Calu3 (cell line): Measurements from ENCODE around the gene ABCC8. TPM values are rescaled to one million over a fixed set of nuclear protein-coding genes. Genes with fewer than 3 reads are reported as not detected.

Experiments
- BruUV-seq: library from RNA; stranded (reverse); fragments of 400-500 nt; replicated peaks from 2 replicates; lab custom pipeline; 2021; lab: Mats Ljungman, UMichigan
- CTCF ChIA-PET: fragments of 300-600 bp; sonication (Branson Sonifier 250); formaldehyde crosslinking; loops from one replicate; lab custom pipeline; 2022; ENCODE audit warnings: antibody characterized with exemption; lab: Charles Lee
- DNase-seq: peaks from one replicate; pipeline ENCODE4 v3.0.0; 2022
- H3K27ac Mint-ChIP-seq: one replicate; pipeline ENCODE4 v1.8.0; 2022; ENCODE audit warnings: mixed read lengths; ENCODE audit not compliant: unreplicated experiment
- H3K27me3 Mint-ChIP-seq: one replicate; pipeline ENCODE4 v1.8.0; 2022; ENCODE audit warnings: mixed read lengths; ENCODE audit not compliant: unreplicated experiment
- H3K36me3 Mint-ChIP-seq: one replicate; pipeline ENCODE4 v1.8.0; 2022; ENCODE audit warnings: mild to moderate bottlenecking, moderate library complexity, mixed read lengths; ENCODE audit not compliant: insufficient read depth, unreplicated experiment
- H3K4me1 Mint-ChIP-seq: one replicate; pipeline ENCODE4 v1.8.0; 2022; ENCODE audit warnings: mild to moderate bottlenecking, low read depth, mixed read lengths; ENCODE audit not compliant: unreplicated experiment
- H3K4me3 Mint-ChIP-seq: one replicate; pipeline ENCODE4 v1.8.0; 2022; ENCODE audit warnings: mild to moderate bottlenecking, low read depth, moderate library complexity, mixed read lengths; ENCODE audit not compliant: unreplicated experiment
- H3K9me3 Mint-ChIP-seq: one replicate; pipeline ENCODE4 v1.8.0; 2022; ENCODE audit warnings: low read depth, mixed read lengths; ENCODE audit not compliant: unreplicated experiment
- CTCF ChIP-seq: fragments of 200-600 bp; IDR thresholded peaks from one replicate; pipeline ENCODE4 v1.8.0; 2022; ENCODE audit warnings: antibody characterized with exemption; ENCODE audit not compliant: unreplicated experiment
- intact Hi-C: fragments of 100-400 bp; cut with micrococcal nuclease; formaldehyde crosslinking; loops from one replicate; pipeline ENCODE4 v1.10.0; 2022; ENCODE audit not compliant: unreplicated experiment
- total RNA-seq: library from RNA; stranded (reverse); gene quantifications from 2 replicates; pipeline ENCODE4 v1.2.3, GENCODE V29; 2022

ABCC8 gene
- total RNA-seq, 1 experiment from 2014 or later = 0.76 TPM

GRCh38 chr11:17369684-17370243 is 106.9 kb downstream of the ABCC8 start:
- peaks cover 20% of the 10 kb centered on the region for H3K9me3 Mint-ChIP-seq
- CTCF ChIA-PET = no interaction called here
- H3K27me3 Mint-ChIP-seq = no peaks in the 10 kb centered on the region
- H3K4me3 Mint-ChIP-seq = no peak overlapping the region
- BruUV-seq = no TSS peak
- H3K36me3 Mint-ChIP-seq = no peaks in the 10 kb centered on the region
- intact Hi-C loops = no loop called here
- H3K4me1 Mint-ChIP-seq = no peaks in the 10 kb centered on the region
- no peak for DNase-seq
- H3K27ac Mint-ChIP-seq = no peak overlapping the region
- TF ChIP-seq CTCF = no peak

DNA sequence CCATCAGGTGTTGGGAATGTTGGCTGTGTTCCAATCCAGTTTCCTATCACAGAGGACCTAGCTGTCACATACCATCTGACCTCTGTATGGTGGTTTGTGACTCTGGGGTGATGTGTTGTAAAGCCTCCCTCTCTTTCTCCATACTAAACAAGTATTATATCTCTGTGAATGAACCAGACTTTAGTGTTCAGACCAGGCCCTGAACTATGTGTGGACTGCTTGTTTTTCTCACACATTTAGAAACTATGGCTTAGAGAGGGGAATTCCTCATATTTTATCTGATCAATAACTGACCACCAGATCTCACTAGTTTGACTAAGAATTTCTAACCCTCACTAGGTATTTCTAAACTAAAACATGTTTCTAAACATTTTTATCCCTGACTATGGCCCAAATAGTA is 107.6 kb downstream of the ABCC8 start:
- DNase-seq = no peak
- no peaks in the 10 kb centered on the region for H3K27me3 Mint-ChIP-seq
- TF ChIP-seq CTCF = no peak
- CTCF ChIA-PET = no interaction called here
- H3K27ac Mint-ChIP-seq = no peak overlapping the region
- BruUV-seq = no TSS peak
- intact Hi-C loops = no loop called here
- peaks cover 20% of the 10 kb centered on the region for H3K9me3 Mint-ChIP-seq
- H3K4me1 Mint-ChIP-seq = no peaks in the 10 kb centered on the region
- no peaks in the 10 kb centered on the region for H3K36me3 Mint-ChIP-seq
- no peak overlapping the region for H3K4me3 Mint-ChIP-seq

- no peak overlapping the region for H3K27ac Mint-ChIP-seq
- no peak for TF ChIP-seq CTCF
- peaks cover 20% of the 10 kb centered on the region for H3K9me3 Mint-ChIP-seq
- H3K36me3 Mint-ChIP-seq = no peaks in the 10 kb centered on the region
- DNase-seq = no peak
- CTCF ChIA-PET = no interaction called here
- BruUV-seq = no TSS peak
- H3K27me3 Mint-ChIP-seq = no peaks in the 10 kb centered on the region
- no peak overlapping the region for H3K4me3 Mint-ChIP-seq
- H3K4me1 Mint-ChIP-seq = no peaks in the 10 kb centered on the region
- intact Hi-C loops = no loop called here
Measured at GRCh38 chr11:17368551-17368950, 108.1 kb downstream of the ABCC8 start.

DNA sequence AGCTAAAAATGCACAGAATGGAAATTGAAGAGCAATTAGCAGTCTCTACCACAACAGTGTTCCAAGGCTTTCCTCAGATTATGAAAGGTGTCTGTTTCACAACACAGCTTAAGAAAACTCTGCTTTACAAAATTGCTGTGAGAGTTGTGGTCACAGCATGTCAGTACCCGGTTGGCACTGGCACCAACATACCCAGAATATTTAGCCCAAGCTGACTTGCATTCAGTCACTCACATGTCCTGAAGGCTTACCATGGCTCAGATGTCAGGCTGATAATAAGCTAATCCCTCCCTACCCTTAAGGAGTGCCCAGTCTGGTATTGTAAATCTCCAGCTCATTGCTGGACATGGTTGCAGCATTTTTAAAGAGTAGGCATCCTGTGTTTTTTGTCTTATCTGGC is 110.2 kb downstream of the ABCC8 start:
- Mint-ChIP-seq H3K27ac (no peak overlapping the region), H3K27me3 (no peaks in the 10 kb centered on the region), H3K36me3 (no peaks in the 10 kb centered on the region), H3K4me1 (no peaks in the 10 kb centered on the region), H3K9me3 (peaks cover 12% of the 10 kb centered on the region), H3K4me3 (no peak overlapping the region)
- CTCF ChIA-PET = no interaction called here
- intact Hi-C loops = no loop called here
- TF ChIP-seq CTCF = no peak
- BruUV-seq = no TSS peak
- no peak for DNase-seq
